ENCODE results near the gene RILPL1. TPM values are rescaled to one million over a fixed set of nuclear protein-coding genes. Genes with fewer than 3 reads are reported as not detected.
"Not testable (repeated sequence)": the region's sequence is repeated elsewhere in the genome, so short reads cannot be mapped to it uniquely, and the experiment has no call there.

Gene RILPL1, protein sequence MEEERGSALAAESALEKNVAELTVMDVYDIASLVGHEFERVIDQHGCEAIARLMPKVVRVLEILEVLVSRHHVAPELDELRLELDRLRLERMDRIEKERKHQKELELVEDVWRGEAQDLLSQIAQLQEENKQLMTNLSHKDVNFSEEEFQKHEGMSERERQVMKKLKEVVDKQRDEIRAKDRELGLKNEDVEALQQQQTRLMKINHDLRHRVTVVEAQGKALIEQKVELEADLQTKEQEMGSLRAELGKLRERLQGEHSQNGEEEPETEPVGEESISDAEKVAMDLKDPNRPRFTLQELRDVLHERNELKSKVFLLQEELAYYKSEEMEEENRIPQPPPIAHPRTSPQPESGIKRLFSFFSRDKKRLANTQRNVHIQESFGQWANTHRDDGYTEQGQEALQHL
- total RNA-seq (2022): 21.5 and 22.9 TPM in 2 replicates
- percentile 67 among the genes with signal in this experiment for Bru-seq, nascent RNA
- BruChase-seq, experiment 1, labeled RNA remaining after a 6-hour chase: percentile 71 among the genes with signal in this experiment
- BruChase-seq, experiment 2, labeled RNA remaining after a 2-hour chase: percentile 70 among the genes with signal in this experiment
- long read RNA-seq, transcript RILPL1-202 (7 exons, 3,932 nt): major isoform, 17 of 33 reads
- long read RNA-seq, partial matches to known transcripts: 0 of 33 reads
- long read RNA-seq, other reads (novel, unspliced or antisense): 16 of 33 reads

DNA sequence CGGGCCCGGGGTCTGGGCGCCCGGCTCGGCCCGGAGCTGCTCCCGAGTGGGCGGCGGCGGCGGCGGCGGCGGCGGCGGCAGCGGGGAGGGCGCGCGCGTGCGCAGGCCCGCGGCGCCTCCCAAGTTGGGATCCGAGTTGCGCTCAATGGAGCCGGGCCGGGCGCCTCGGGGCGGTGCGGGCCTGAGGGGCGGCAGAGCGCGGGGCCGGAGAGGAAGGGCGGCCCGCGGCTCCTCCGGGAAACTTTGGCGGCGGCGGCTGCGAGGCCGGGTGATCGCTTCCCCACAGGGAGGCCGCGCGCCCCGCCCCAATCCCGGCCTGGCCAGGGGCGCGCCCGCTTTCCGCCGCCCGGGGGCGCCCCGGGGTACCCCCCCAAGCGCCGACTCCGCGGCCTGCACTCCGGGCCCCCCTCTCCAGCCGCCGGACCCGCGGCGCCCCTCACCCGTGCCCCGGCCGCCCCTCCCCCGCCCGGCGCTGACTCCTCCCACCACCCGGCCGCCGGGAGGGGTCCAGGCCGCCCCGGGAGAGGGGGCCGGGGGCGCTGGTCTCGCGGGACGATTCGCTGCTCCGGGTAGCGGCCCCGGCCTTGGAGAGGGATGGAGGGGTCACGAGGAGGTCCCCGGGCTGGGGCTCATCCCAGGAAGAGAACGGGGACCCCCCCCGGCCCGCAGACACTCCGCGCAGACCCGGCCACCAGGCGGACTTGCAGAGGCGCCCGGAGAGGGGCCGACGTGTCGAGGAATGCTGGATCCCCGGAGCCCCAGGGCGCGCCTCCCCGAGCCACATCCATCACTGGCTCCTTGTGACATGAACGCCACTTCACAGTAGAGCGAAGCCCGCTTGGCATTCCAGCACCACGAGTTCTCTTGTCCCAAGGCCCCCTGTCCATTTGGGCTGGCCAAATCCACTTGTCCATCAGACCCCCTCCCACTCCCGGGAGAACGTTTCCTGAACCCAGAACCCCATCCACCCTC, at the start of gene RILPL1:
Gene RILPL1, minus strand, starts transcription at position 48 of the 972 bp plus-strand sequence. CDS start 237 bp downstream, outside the sequence.
- no peaks in the 10 kb centered on the region for H3K9me3 Mint-ChIP-seq (ENCODE audit: unreplicated experiment)
- ChIA-PET POLR2A (interaction anchor here (0.6 to 1.8 kb wide), 6 partner anchors 11 to 169 kb away, joined by 3 to 28 read pairs (median 5); partner anchors contain the start of genes SBNO1 and SNRNP35), CTCF (interaction anchor here (1.3 kb wide), 1 partner anchor 11 kb away, joined by 3 read pairs; no protein-coding TSS in a partner anchor)
- peaks cover 12% of the 10 kb centered on the region for H3K36me3 Mint-ChIP-seq (ENCODE audit: insufficient read depth, unreplicated experiment)
- H3K4me3 Mint-ChIP-seq (ENCODE audit: unreplicated experiment): peak within 1 kb of the TSS; percentile 85
- DNase-seq (ENCODE audit: unreplicated experiment): peak; percentile 32
- TF ChIP-seq, protein P1, sequence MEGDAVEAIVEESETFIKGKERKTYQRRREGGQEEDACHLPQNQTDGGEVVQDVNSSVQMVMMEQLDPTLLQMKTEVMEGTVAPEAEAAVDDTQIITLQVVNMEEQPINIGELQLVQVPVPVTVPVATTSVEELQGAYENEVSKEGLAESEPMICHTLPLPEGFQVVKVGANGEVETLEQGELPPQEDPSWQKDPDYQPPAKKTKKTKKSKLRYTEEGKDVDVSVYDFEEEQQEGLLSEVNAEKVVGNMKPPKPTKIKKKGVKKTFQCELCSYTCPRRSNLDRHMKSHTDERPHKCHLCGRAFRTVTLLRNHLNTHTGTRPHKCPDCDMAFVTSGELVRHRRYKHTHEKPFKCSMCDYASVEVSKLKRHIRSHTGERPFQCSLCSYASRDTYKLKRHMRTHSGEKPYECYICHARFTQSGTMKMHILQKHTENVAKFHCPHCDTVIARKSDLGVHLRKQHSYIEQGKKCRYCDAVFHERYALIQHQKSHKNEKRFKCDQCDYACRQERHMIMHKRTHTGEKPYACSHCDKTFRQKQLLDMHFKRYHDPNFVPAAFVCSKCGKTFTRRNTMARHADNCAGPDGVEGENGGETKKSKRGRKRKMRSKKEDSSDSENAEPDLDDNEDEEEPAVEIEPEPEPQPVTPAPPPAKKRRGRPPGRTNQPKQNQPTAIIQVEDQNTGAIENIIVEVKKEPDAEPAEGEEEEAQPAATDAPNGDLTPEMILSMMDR (IDR thresholded peaks at IDR 0.05; ENCODE audit: unreplicated experiment): peak; percentile 31
- no TSS peak for BruUV-seq (replicated peaks)
- peak within 1 kb of the TSS; percentile 54 for H3K27ac Mint-ChIP-seq (ENCODE audit: low read depth, unreplicated experiment)
- peaks cover 7% of the 10 kb centered on the region for H3K4me1 Mint-ChIP-seq (ENCODE audit: insufficient read depth, unreplicated experiment)
- intact Hi-C loops (cut with micrococcal nuclease): no loop called here
- peaks cover 1% of the 10 kb centered on the region for H3K27me3 Mint-ChIP-seq (ENCODE audit: insufficient read depth, unreplicated experiment)

DNA sequence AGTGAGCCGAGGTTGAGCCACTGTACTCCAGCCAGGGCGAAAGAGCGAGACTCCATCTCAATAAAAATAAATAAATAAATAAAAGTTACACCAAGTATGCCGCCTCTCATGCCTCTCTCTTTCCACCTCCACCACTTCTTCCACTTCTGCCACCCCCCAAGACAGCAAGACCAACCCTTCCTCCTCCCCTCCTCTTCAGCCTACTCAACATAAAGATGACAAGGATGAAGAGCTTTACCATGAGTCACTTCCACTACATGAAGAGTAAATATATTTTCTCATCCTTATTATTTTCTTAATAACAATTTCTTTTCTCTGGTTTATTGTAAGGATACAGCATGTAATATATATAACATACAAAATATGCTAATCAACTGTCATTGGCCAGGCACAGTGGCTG, 47.3 kb upstream of the RILPL1 start:
- no peaks in the 10 kb centered on the region for H3K9me3 Mint-ChIP-seq (ENCODE audit: unreplicated experiment)
- H3K27ac Mint-ChIP-seq (ENCODE audit: low read depth, unreplicated experiment): no peak overlapping the region
- ChIA-PET CTCF (interaction anchor here (2.0 kb wide), 1 partner anchor 48 kb away, joined by 8 read pairs; no protein-coding TSS in a partner anchor), POLR2A (no interaction called here)
- TF ChIP-seq, protein P1 (IDR thresholded peaks at IDR 0.05; ENCODE audit: unreplicated experiment): no peak
- DNase-seq (ENCODE audit: unreplicated experiment): no peak
- H3K4me1 Mint-ChIP-seq (ENCODE audit: insufficient read depth, unreplicated experiment): peaks cover 15% of the 10 kb centered on the region
- intact Hi-C loops (cut with micrococcal nuclease): loop anchor here (5.0 kb wide), 2 partner anchors 123 to 193 kb away; partner anchors contain the start of gene SNRNP35
- no peaks in the 10 kb centered on the region for H3K27me3 Mint-ChIP-seq (ENCODE audit: insufficient read depth, unreplicated experiment)
- H3K4me3 Mint-ChIP-seq (ENCODE audit: unreplicated experiment): no peak overlapping the region
- BruUV-seq (replicated peaks): no TSS peak
- peaks cover 24% of the 10 kb centered on the region for H3K36me3 Mint-ChIP-seq (ENCODE audit: insufficient read depth, unreplicated experiment)

DNA sequence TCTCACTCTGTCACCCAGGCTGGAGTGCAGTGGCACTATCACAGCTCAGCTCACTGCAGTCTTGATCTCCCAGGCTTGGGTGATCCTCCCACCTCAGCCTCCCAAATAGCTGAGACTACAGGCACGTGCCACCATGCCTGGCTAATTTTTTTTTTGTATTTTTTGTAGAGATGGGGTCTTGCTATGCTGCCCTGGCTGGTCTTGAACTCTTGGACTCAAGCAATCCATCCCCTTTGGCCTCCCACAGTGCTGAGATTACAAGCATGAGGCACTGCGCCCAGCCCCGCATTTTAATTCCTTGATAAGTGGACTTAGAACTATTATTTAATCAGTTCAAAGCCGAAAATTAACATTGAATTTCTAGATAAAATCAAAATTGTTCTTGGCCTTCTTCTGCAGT, 45.3 kb upstream of the RILPL1 start:
- BruUV-seq (replicated peaks); H3K27me3 Mint-ChIP-seq (ENCODE audit: insufficient read depth, unreplicated experiment); H3K4me3 Mint-ChIP-seq (ENCODE audit: unreplicated experiment); H3K27ac Mint-ChIP-seq (ENCODE audit: low read depth, unreplicated experiment); DNase-seq (ENCODE audit: unreplicated experiment); CTCF ChIA-PET; H3K4me1 Mint-ChIP-seq (ENCODE audit: insufficient read depth, unreplicated experiment); intact Hi-C loops (cut with micrococcal nuclease); H3K9me3 Mint-ChIP-seq (ENCODE audit: unreplicated experiment): not testable (repeated sequence)
- POLR2A ChIA-PET: interaction anchor here (0.6 kb wide), 1 partner anchor 1355 kb away, joined by 3 read pairs; no protein-coding TSS in a partner anchor
- H3K36me3 Mint-ChIP-seq (ENCODE audit: insufficient read depth, unreplicated experiment): peaks cover 17% of the 10 kb centered on the region

DNA sequence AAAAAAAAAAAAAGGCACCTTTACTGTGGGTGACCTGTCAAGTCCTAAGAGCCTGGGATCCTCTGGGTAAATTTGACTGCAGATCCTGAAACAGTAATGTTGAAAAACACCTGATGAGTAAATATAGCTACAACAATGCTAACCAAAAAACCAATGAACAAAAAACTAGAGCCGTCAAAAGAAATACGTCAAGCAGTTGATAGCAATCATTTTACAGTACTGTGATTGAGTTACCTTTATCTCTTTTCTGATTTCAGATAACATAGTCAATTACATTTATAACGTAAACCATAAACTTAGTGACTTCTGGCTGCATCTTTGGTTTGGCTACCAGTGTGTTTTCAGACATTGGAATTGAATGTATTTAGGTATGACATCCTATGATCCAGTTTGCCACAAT, 44.7 kb upstream of the RILPL1 start:
- BruUV-seq (replicated peaks): no TSS peak
- peaks cover 17% of the 10 kb centered on the region for H3K36me3 Mint-ChIP-seq (ENCODE audit: insufficient read depth, unreplicated experiment)
- ChIA-PET CTCF (interaction anchor here (0.6 kb wide), 2 partner anchors 29 to 309 kb away, joined by 3 to 5 read pairs; no protein-coding TSS in a partner anchor), POLR2A (interaction anchor here (0.6 kb wide), 3 partner anchors 105 to 1354 kb away, joined by 3 read pairs; no protein-coding TSS in a partner anchor)
- H3K27ac Mint-ChIP-seq (ENCODE audit: low read depth, unreplicated experiment): no peak overlapping the region
- H3K27me3 Mint-ChIP-seq (ENCODE audit: insufficient read depth, unreplicated experiment): no peaks in the 10 kb centered on the region
- H3K4me3 Mint-ChIP-seq (ENCODE audit: unreplicated experiment): no peak overlapping the region
- no peak for DNase-seq (ENCODE audit: unreplicated experiment)
- intact Hi-C loops (cut with micrococcal nuclease): no loop called here
- H3K9me3 Mint-ChIP-seq (ENCODE audit: unreplicated experiment): no peaks in the 10 kb centered on the region
- peaks cover 9% of the 10 kb centered on the region for H3K4me1 Mint-ChIP-seq (ENCODE audit: insufficient read depth, unreplicated experiment)
- TF ChIP-seq, protein P1 (IDR thresholded peaks at IDR 0.05; ENCODE audit: unreplicated experiment): no peak

Data from MCF 10A (cell line).